Measurements from ENCODE around the gene LTA4H.

LTA4H gene

DNA sequence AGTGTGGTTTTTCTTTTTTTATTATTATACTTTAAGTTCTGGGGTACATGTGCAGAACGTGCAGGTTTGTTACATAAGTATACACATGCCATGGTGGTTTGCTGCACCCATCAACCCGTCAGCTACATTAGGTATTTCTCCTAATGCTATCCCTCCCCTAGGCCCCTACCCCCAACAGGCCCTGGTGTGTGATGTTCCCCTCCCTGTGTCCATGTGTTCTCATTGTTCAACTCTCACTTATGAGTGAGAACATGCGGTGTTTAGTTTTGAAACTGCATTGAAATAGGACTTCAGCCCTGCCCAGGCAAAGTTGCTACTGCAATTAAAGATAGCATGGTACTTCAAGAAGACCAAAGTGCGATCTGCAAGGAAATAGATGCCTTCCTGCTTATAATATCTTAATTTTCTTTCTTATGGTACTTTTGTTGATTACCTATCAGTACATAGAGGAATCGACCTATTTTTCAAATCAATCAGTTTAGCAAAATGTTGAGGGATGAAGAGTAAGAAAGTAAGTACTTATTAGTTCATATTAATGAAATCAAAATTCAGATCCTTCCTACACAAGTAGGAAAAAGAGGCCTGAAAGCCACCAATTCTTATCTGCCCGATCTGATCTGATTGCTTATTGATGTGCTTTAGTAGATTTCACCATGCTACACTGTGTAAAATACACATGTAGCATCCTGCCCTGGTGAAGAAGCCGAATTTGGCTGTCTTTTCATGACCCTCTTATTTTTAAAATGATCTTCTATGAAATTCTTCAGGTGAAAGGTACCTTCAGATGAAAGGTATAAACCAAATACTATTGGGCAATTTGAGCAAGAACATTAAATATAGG, 1.6 kb downstream of the LTA4H start:
- no peak for DNase-seq

DNA sequence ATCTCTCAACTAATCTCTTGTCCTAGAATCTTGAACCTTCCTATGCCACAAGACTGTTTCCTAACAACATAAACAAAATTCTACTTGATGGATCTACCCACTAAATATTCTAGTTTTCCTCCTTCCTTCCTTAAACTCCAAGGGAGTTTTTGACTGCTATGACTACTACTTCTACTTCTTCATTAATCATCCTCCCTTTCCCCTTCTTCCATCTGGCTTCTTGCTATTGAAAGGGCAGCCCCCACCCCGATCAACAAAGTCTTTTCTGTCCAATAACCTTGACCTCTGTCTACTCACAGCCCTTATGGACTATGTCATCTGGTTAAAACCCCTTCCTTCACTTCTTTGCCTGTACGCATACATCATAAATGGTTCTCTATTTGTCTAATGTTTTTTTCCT, 5.6 kb downstream of the LTA4H start:
- DNase-seq: no peak

- no peak for DNase-seq
Observed at GRCh38 chr12:96028538-96028937, 6.8 kb downstream of the LTA4H start.

GRCh38 chr12:96026331-96026730, 9.1 kb downstream of the LTA4H start:
- DNase-seq: no peak

- no peak for DNase-seq
Observed at GRCh38 chr12:96025518-96025917, 9.9 kb downstream of the LTA4H start.

- DNase-seq: no peak
Observed at GRCh38 chr12:96020314-96021003, 14.9 kb downstream of the LTA4H start.

DNA sequence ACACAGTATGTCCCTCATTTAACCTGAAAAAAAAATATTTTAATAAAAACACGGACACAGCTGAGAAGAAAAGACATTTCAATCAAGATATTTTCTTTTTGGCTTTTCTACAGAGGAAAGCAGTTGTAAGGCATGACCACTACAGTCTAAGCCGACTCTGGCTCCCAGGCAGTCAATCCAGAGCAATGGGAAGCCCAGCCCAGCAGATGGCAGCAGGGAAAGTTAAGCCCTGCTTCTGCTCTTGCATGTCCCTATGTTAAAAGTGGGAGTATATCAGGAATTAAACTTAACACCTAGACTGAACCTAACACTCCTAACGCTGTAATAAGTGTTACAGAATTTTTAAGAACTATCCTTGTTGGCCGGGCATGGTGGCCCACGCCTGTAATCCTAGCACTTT, 19.7 kb downstream of the LTA4H start:
- no peak for DNase-seq

DNA sequence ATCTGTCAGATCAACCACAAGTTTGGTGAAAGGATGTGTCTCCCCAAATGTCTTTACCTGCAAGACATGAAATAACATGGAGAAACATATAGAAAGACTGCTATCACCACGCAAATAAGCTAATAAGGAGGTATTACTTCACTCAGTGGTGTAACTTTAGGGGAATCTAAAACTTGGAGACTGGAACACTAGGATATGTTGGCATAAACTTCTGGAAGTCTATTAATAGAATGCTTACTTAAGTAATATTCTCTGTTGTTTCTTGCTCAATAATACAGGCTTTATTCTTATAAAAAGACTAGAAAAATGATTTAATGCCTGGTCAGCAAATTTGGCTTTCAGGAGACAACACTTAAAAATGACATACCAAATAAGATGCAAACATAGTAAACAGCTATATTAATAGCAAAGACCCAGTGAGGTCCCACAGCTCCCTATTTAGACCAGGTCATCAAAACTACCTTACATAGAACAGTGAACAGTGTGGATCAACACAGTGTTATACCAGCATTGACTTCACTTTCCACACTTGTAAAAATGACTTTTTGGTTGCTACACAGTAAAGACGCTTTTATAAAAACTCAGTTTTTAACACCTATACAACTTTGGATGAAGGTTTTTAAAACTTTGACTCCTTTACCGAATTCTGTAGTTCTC, 20.3 kb downstream of the LTA4H start:
- DNase-seq: no peak

- no peak for DNase-seq
Observed at GRCh38 chr12:96007729-96008128, 27.7 kb downstream of the LTA4H start.

DNA sequence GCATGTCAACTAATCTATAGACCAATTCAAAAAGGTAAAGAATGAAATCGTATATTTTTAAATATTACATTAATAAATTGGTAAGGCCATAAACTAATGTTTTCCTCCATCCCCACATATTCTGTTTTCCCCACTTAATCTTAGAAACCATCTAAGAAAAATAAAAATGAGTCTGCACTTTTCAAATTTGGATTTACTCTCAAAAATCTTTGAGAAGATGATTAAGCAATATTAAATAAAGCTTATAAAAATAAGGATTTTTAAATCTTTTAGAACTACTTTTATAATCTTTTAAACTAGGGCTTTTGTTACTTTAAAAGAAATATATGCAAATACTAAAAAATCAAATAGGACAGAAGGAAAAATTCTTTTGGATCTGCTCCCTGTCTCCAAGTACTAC, 28.7 kb downstream of the LTA4H start:
- DNase-seq: no peak

DNA sequence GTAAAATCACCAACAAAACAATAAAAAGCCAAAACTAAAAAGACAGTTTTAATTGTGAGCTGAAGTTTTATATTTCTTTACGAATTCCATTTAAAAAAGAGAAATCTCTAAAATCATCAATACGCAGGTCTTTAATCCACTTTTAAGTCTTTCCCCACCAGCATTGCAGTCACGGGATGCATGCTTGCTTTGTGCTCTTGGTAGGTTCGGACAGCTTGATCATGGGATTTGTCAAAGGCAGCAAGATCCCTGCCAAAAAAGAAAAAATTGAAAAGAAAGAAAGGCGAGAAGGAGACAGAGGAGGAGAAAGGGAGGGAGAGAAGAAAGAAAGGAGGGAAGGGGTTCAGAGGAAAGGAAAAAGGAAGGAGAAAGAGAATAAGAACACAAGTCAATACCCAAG, 34.5 kb downstream of the LTA4H start:
- DNase-seq: no peak

DNA sequence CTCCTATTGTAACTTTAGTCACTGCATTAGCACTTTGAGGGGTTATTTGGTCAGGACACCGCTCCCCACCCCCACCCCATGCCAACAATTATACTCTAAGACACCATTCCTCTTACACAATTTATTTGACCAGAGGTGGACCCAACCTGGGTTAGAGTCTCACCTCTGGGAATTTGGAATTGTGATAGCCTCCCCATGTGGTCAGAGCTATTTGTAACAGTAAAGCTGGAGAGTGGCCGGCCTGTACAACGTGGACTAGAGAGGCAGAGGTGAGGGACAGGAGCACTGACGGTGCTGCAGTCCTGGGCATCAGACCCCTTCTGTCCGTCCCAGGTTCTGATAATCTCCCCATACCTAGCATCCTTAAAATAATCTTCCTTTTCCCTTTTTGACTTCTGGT, 35.9 kb downstream of the LTA4H start:
- no peak for DNase-seq

DNA sequence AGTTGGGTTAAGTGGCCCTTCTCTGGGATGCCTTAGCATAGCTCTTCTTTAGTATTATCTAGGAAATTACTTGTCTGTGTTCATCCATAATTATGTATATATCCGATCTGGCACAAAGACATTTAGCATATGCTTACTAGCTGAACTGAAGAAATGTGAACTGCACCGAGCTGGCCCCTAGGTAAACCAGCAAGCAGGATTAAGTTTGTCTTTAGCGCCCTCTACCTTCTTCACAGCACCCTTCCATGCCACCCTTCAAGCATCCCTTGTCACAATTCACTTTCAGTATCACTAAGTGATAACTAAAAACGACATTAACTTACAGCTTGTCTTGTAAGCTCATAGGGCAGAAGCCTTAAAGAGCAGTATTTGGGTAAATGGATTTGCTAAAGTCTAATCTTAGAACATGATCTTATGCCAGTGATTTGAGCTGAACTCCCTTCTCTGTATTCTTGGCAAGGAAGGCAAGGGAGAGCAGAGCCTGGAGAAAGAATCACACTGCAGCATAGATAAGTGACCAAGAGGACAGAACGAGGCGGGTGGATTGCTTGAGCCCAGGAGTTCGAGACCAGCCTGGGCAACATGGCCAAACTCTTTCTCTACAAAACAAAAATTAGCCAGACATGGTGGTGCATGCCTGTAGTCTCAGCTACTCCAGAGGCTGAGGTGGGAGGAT, 36.6 kb downstream of the LTA4H start:
- DNase-seq: no peak

DNA sequence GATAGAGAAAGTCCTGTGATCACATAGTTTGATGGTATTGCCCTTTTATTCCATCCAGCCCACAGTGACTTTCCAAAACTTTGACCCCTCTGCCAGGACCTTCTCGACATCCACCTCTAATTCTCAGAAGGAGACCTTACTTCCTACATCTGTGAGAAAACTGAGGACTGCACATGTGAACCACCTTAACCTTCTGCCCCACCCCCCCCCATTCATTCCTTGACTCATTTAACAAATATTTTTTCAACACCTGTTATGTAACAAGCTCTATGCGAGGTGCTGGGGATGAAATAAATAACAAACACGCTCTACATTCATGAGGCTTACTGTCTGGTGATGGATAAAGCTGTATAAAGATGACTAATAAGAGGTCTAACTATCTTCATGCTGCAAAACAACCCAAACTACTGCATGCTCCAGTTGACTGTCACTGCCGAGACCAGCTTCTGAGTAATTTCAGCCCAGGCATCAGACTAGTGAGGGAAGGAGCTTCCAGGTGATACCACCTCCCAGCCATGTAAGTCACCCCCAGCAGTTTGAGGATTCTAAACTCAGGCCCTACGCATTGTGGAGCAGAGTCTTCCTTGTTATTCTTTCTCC, 37.4 kb downstream of the LTA4H start:
- DNase-seq: no peak

GRCh38 chr12:95997276-95997675, 38.1 kb downstream of the LTA4H start:
- DNase-seq: no peak

- no peak for DNase-seq
Observed at GRCh38 chr12:95996034-95996658, 39.2 kb downstream of the LTA4H start, which contains the start of gene HAL. Gene HAL, minus strand, starts transcription at chr12:95996344. Its CDS starts 434 bp downstream, at chr12:95995910.

DNA sequence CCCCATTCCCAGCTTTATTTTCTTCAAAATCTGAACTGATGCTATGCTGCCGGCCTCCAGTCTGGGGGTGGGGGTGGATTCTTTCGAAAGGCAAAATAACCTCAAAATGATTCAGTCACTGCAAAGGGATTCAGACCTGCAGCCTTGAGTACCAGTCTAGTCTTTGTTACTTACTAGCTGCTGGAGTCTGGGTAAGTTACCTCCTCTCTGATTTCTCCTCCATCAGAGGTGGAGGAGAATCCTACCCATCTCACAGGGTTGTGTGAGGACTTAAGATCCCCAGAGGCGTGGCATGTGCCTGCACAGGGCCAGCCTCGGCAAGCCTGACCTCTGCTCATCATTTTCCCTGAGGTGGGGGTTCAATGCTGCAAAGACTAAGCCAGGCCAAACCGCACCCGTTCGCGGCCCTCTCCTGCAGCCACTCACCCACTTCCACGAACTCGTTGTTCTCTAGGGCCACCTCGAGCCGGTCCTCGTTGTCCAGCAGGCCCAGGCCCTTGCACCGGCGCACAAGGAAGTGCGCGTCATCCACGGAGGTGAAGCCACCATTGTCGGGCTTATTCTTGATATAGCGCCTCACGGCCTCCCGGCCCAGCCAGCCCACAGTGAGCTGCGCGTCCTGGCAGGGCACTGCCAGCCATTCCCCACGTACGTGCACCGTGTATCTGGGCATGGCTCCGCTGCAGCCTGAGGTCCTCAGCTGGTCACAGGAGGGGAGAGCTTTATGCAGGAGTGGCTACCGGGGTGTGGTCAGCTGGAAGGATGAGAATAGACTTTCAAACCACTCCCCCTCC, 40.0 kb downstream of the LTA4H start:
- no peak for DNase-seq

DNA sequence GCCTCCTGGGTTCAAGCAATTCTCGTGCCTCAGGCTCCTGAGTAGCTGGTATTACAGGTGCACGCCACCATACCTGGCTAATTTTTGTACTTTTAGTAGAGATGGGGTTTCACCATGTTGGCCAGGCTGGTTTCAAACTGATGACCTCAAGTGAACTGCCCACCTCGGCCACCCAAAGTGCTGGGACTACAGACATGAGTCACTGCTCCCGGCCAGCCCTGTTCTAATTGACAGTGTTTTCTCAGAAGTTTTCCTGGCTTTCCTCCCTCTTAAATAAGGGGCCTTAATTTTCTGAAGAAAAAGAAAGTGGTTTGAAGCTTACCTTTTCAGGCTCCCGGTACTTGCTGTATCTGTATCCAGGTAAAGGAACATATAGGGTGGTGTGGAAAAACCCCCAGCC, 40.9 kb downstream of the LTA4H start:
- no peak for DNase-seq

GRCh38 chr12:95993907-95994306, 41.5 kb downstream of the LTA4H start:
- DNase-seq: no peak

GRCh38 chr12:95990136-95990535, 45.3 kb downstream of the LTA4H start:
- DNase-seq: no peak

DNA sequence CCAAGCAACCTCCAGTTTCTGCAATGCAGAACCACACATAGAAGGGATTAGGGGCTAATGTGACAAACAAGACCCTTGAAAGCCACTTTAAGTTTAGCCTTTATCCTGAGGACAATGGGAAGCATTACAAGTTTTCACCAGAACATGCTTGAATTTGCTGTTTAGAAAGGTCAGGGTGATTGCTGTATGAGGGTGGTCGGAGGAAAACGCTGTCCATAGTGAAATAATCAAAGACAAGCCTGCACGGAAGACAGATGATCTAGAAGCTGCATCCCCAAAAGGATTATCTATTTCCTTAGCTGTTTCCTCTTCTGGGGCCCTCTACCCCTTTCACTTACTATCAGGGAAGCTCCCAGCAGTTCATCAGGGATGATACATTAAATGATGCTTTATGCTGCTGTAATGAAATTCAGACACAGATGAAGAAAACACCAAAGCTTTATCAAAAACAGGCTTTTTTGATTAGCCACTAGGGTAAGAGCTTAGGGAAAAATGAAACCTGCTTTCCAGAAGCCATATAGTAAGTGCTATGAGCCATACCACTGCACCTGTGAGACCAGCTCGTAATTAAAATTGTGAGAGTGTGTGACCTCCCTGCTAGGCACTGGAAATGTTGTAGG, 45.8 kb downstream of the LTA4H start:
- DNase-seq: no peak
